WERI-Rb-1 (cell line): Measurements from ENCODE around the gene RIN3.

Experiments used
- DNase-seq: peaks from one replicate; pipeline ENCODE4 v3.0.0-alpha.2; 2020
- H3K27ac ChIP-seq: fragments of 250-450 bp; sonication (Bioruptor Pico); 2 replicates; pipeline ENCODE4 v1.5.1; 2020; ENCODE audit warnings: mild to moderate bottlenecking, moderate library complexity
- H3K27me3 ChIP-seq: fragments of 250-450 bp; sonication (Bioruptor Pico); 2 replicates; pipeline ENCODE4 v1.5.1; 2021; ENCODE audit warnings: mild to moderate bottlenecking, low read depth, moderate library complexity; ENCODE audit not compliant: insufficient read depth, severe bottlenecking
- H3K36me3 ChIP-seq: fragments of 250-450 bp; sonication (Bioruptor Pico); 2 replicates; pipeline ENCODE4 v1.5.1; 2020; ENCODE audit warnings: mild to moderate bottlenecking, moderate library complexity
- H3K4me3 ChIP-seq: 2 replicates; pipeline ENCODE4 v1.5.1; 2011; ENCODE audit warnings: low read depth, mild to moderate bottlenecking, control low read depth, low read length
- H3K9me3 ChIP-seq: fragments of 250-450 bp; sonication (Bioruptor Pico); 2 replicates; pipeline ENCODE4 v1.5.1; 2021; ENCODE audit warnings: mild to moderate bottlenecking, moderate library complexity; ENCODE audit not compliant: severe bottlenecking
- CTCF ChIP-seq: IDR thresholded peaks from 2 replicates; pipeline ENCODE4 v1.5.1; 2011; ENCODE audit warnings: low read depth, mild to moderate bottlenecking, control low read depth, inconsistent platforms, low read length

Gene RIN3

GRCh38 chr14:92622311-92622710 is 108.7 kb downstream of the RIN3 start:
- no peak for DNase-seq
- Histone ChIP-seq H3K27ac (no peak overlapping the region), H3K9me3 (peaks cover 7% of the 10 kb centered on the region), H3K4me3 (no peak overlapping the region), H3K36me3 (no peaks in the 10 kb centered on the region), H3K27me3 (no peaks in the 10 kb centered on the region)
- no peak for TF ChIP-seq CTCF

GRCh38 chr14:92624764-92625163 is 111.2 kb downstream of the RIN3 start:
- Histone ChIP-seq H3K9me3 (peaks cover 15% of the 10 kb centered on the region), H3K4me3 (no peak overlapping the region), H3K27me3 (no peaks in the 10 kb centered on the region), H3K36me3 (no peaks in the 10 kb centered on the region), H3K27ac (no peak overlapping the region)
- no peak for TF ChIP-seq CTCF
- no peak for DNase-seq

- no peak for TF ChIP-seq CTCF
- H3K27me3 ChIP-seq = no peaks in the 10 kb centered on the region
- no peak for DNase-seq
- no peaks in the 10 kb centered on the region for H3K36me3 ChIP-seq
- H3K9me3 ChIP-seq = peaks cover 15% of the 10 kb centered on the region
- H3K4me3 ChIP-seq = no peak overlapping the region
- H3K27ac ChIP-seq = no peak overlapping the region
These were observed 111.6 kb downstream of the RIN3 start for GRCh38 chr14:92625213-92625612.

GRCh38 chr14:92626041-92626440 is 112.5 kb downstream of the RIN3 start:
- TF ChIP-seq CTCF = no peak
- Histone ChIP-seq H3K27me3 (no peaks in the 10 kb centered on the region), H3K36me3 (no peaks in the 10 kb centered on the region), H3K27ac (no peak overlapping the region), H3K9me3 (peaks cover 15% of the 10 kb centered on the region), H3K4me3 (no peak overlapping the region)
- no peak for DNase-seq

- H3K27ac ChIP-seq = no peak overlapping the region
- H3K4me3 ChIP-seq = no peak overlapping the region
- H3K9me3 ChIP-seq = peaks cover 11% of the 10 kb centered on the region
- H3K36me3 ChIP-seq = no peaks in the 10 kb centered on the region
- H3K27me3 ChIP-seq = no peaks in the 10 kb centered on the region
- no peak for DNase-seq
- TF ChIP-seq CTCF = no peak
These were observed 114.2 kb downstream of the RIN3 start for GRCh38 chr14:92627707-92628215.

- DNase-seq = no peak
- no peaks in the 10 kb centered on the region for H3K27me3 ChIP-seq
- H3K4me3 ChIP-seq = no peak overlapping the region
- H3K9me3 ChIP-seq = peaks cover 11% of the 10 kb centered on the region
- H3K27ac ChIP-seq = no peak overlapping the region
- no peaks in the 10 kb centered on the region for H3K36me3 ChIP-seq
- TF ChIP-seq CTCF = no peak
These were observed 115.1 kb downstream of the RIN3 start for GRCh38 chr14:92628636-92629035.
